T-helper 17 cell (primary cell): ENCODE results near the gene VSTM2L. TPM values are rescaled to one million over a fixed set of nuclear protein-coding genes. Genes with fewer than 3 reads are reported as not detected.

Experiments used
- ATAC-seq: fragments of 150-1000 bp; cut with Tn5 transposase; 2 replicates; pipeline ENCODE4 v1.10.0; 2021; ENCODE audit warnings: mild to moderate bottlenecking, moderate library complexity
- DNase-seq, 3 donors: peaks; one replicate each; pipeline versions ENCODE4 v3.0.0 to v3.0.0-alpha.2; 2020 to 2021
- H3K9me3 ChIP-seq: one replicate; pipeline ENCODE4 v1.7.0; 2013; ENCODE audit warnings: low read length, mild to moderate bottlenecking; ENCODE audit not compliant: control insufficient read depth, poor library complexity, severe bottlenecking
- H3K27ac Mint-ChIP-seq: one replicate; pipeline ENCODE4 v1.8.0; 2022; ENCODE audit warnings: mild to moderate bottlenecking, moderate library complexity, mixed read lengths
- H3K27me3 Mint-ChIP-seq: one replicate; pipeline ENCODE4 v1.8.0; 2022; ENCODE audit warnings: mixed read lengths
- H3K36me3 Mint-ChIP-seq: one replicate; pipeline ENCODE4 v1.8.0; 2022; ENCODE audit warnings: low read depth, mixed read lengths
- H3K4me1 Mint-ChIP-seq: one replicate; pipeline ENCODE4 v1.8.0; 2022; ENCODE audit warnings: mild to moderate bottlenecking, mixed read lengths
- H3K4me3 Mint-ChIP-seq: one replicate; pipeline ENCODE4 v1.8.0; 2022; ENCODE audit warnings: mild to moderate bottlenecking, moderate library complexity, mixed read lengths
- total RNA-seq, 4 donors: library from RNA in 2 of 4; stranded (reverse) in 2 of 4; gene quantifications; one replicate each; pipeline ENCODE4 v1.2.3 and lab custom pipeline; 2022 to 2026

VSTM2L gene
- total RNA-seq, 2 donors from 2014 or later: not detected

DNA sequence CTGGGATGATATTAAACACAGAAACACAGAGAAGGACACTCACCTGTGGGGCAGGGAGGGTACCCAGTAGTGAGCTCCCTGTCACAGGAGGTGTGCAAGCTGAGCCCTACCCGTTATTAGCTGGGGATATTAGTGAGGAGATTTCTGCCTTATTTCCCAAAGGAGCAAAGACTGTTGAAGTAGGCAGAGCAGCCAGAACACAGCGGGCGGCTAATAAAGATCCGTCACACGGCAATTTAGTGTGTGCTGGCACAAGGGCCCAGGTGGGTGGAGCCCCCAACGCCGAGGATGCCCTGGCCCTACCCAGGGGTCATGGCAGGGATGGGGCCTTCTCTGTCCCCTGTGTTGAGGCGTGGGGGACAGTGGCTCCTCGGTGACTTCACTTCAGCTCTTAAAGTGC, 8.3 kb downstream of the VSTM2L start:
- Mint-ChIP-seq H3K27me3 (peaks cover 79% of the 10 kb centered on the region), H3K4me1 (peaks cover 20% of the 10 kb centered on the region), H3K36me3 (peaks cover 6% of the 10 kb centered on the region), H3K4me3 (no peak overlapping the region), H3K27ac (no peak overlapping the region)
- H3K9me3 ChIP-seq: no peaks in the 10 kb centered on the region
- DNase-seq: no peak
- ATAC-seq: no peak

DNA sequence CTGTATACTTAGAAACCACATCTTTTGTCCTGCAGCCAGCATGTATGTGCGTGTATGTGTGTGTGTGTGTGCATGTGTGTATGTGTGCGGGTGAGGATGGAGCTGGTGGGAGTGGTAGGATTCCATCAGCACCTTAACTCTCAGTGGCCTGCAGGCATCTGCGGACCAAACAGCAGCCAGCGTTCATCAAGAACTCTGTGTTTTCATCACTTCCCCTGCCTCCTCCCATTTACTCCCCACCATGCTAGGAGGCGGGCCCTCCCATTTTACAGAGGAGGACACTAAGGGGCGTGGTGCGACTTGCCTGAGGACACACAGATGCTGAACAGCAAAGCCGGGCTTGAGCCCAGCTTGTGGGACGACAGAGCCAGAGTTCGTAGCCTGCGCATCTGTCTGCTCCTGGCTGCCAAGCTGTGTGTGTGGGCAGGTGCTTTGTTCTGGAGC, 8.9 kb downstream of the VSTM2L start:
- Mint-ChIP-seq H3K4me1 (peaks cover 20% of the 10 kb centered on the region), H3K4me3 (no peak overlapping the region), H3K27ac (no peak overlapping the region), H3K27me3 (peaks cover 79% of the 10 kb centered on the region), H3K36me3 (peaks cover 6% of the 10 kb centered on the region)
- H3K9me3 ChIP-seq: no peaks in the 10 kb centered on the region
- DNase-seq: no peak
- no peak for ATAC-seq

DNA sequence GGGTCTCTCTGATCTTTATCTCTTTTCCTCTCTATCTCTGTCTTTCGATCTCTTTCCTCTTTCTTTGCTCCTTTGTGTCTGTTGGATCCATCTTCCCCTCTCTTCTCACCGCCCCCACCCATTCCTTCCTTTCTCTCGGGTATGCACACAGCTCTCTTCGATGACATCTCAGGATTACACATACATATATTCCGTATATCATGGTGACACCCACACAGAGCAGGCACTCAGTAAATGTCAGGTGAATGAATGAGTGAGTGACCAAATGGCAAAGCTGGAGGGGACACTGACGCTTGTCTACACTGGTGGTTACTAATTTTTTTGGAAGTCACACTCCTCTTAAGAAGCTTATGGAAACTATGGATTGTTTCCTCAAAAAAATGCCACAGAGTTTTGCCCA, 9.9 kb downstream of the VSTM2L start:
- no peak overlapping the region for H3K4me3 Mint-ChIP-seq
- H3K9me3 ChIP-seq: no peaks in the 10 kb centered on the region
- DNase-seq (no peak), ATAC-seq (no peak)
- peak overlapping the region; percentile 24 for H3K27ac Mint-ChIP-seq
- peaks cover 77% of the 10 kb centered on the region for H3K27me3 Mint-ChIP-seq
- H3K36me3 Mint-ChIP-seq: peaks cover 6% of the 10 kb centered on the region
- peaks cover 20% of the 10 kb centered on the region for H3K4me1 Mint-ChIP-seq

DNA sequence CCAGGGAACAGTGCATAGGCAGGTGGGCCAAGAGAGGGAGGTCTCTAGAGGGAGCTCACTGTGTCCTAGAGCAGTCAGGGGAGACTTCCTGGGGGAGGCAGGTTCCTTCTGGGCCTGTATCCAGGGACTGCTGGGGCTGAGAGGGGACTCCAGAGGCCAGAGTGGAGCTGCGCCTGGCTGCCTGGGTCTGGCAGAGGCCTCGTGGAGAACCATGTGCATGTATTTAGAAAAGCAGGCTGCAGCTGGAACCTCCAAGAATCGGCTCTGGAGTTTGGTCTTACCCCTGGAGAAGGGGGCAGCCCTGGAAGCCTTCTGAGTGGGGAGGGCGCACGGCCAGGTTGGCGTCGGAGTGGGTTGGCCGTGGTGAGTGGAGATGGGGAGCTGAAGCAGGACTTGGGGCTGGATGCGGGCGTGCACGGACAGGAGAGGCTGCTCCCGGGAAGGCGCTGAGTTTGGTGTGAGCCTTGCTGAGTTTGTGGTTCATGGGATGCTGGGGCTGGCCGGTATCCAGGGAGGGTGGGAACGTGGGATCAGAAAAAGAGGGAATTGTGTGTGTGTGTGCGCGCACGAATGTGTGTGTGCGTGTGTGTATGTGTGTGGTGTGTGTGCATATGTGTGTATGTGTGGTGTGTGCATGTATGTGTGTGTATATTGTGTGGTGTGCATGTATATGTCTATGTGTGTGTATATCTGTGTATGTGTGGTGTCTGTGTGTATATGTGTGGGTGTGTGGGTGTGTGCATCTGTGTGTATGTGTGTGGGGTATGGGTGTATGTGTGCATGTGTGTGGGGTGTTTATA, 10.8 kb downstream of the VSTM2L start:
- ATAC-seq (no peak), DNase-seq (no peak)
- no peaks in the 10 kb centered on the region for H3K9me3 ChIP-seq
- Mint-ChIP-seq H3K27ac (peak overlapping the region; percentile 24), H3K27me3 (peaks cover 77% of the 10 kb centered on the region), H3K4me1 (peaks cover 20% of the 10 kb centered on the region), H3K36me3 (peaks cover 6% of the 10 kb centered on the region), H3K4me3 (peak overlapping the region; percentile 37)

DNA sequence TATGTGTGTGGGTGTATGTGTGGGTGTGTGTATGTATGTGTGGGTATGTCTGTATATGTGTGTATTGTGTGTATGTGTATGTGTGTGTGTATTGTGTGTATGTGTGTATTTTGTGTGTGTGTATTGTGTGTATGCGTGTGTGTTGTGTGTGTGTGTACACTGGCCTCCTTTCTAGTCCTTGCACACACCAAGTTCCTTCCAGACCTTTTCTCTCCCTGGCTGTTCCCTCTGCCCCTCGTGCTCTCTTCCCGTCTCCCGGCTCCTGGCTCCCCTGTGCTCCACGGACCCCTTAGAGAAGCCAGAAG, 11.4 kb downstream of the VSTM2L start:
- no peak overlapping the region for H3K27ac Mint-ChIP-seq
- peaks cover 6% of the 10 kb centered on the region for H3K36me3 Mint-ChIP-seq
- H3K9me3 ChIP-seq: no peaks in the 10 kb centered on the region
- peaks cover 20% of the 10 kb centered on the region for H3K4me1 Mint-ChIP-seq
- H3K4me3 Mint-ChIP-seq: peak overlapping the region; percentile 37
- no peak for ATAC-seq
- DNase-seq: no peak
- peaks cover 77% of the 10 kb centered on the region for H3K27me3 Mint-ChIP-seq

DNA sequence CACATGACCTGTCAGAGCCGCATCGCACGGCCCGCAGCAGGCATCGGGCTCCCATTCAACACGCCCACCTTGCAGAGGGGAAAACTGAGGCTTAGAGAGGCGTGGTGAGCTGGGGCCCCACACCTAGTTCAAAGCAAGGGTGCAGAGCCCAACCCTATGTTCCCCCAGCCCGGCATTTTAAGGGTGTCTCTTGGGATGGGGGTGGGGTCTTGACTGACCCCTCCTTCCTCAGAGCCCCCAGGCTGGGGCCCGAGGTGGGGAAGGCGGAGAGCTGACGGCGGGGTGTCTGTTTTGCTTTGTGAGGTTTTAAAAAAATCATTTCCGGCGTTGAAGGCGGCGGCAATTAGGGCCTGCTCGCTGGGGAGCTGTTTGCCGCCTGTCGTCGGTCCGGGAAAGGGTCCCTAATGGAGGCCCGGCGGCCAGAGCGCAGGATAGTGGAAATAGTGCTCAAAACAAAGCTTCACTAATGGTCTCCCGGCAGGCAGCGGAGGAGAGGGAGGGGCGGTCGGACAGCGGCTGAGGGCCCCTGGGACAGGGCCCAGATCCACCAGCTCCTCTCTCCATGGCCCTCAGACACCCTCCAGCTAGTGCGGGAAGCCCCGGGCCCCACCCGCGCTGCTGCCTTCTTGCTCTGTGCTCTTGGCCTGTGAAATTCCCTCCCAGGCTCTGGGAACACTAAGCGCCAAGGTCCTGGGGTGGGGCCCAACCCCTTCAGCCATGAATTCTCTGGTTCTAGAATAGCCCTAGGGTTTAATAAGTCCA, 11.9 kb downstream of the VSTM2L start:
- peaks cover 20% of the 10 kb centered on the region for H3K4me1 Mint-ChIP-seq
- H3K36me3 Mint-ChIP-seq: peaks cover 6% of the 10 kb centered on the region

DNA sequence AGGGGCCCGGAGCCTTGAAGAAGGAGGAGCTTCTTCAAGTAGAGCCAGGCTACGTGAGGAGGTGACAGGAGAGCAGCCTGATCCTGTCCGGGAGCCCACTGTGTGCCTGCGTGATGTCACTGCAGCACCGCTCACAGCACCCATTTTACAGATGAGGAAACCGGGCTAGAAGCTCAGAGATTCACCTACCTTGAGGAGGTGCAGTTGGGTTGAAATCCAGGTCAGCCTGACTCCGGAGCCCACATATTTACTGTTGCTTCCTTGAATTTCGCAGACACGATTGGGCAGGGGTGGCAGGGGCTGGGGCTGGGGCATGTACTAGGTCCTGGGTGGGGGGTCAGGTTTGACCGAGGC, 12.5 kb downstream of the VSTM2L start:
- no peak for ATAC-seq
- no peaks in the 10 kb centered on the region for H3K9me3 ChIP-seq
- Mint-ChIP-seq H3K4me1 (peaks cover 20% of the 10 kb centered on the region), H3K27me3 (peaks cover 79% of the 10 kb centered on the region), H3K36me3 (peaks cover 6% of the 10 kb centered on the region), H3K4me3 (no peak overlapping the region), H3K27ac (no peak overlapping the region)
- no peak for DNase-seq

More for the DNA sequence above, 11.9 kb downstream of the VSTM2L start:
- no peak for ATAC-seq
- Mint-ChIP-seq H3K27me3 (peaks cover 80% of the 10 kb centered on the region), H3K27ac (peak overlapping the region; percentile 45), H3K4me3 (peak overlapping the region; percentile 79)
- H3K9me3 ChIP-seq: no peaks in the 10 kb centered on the region
- no peak for DNase-seq

DNA sequence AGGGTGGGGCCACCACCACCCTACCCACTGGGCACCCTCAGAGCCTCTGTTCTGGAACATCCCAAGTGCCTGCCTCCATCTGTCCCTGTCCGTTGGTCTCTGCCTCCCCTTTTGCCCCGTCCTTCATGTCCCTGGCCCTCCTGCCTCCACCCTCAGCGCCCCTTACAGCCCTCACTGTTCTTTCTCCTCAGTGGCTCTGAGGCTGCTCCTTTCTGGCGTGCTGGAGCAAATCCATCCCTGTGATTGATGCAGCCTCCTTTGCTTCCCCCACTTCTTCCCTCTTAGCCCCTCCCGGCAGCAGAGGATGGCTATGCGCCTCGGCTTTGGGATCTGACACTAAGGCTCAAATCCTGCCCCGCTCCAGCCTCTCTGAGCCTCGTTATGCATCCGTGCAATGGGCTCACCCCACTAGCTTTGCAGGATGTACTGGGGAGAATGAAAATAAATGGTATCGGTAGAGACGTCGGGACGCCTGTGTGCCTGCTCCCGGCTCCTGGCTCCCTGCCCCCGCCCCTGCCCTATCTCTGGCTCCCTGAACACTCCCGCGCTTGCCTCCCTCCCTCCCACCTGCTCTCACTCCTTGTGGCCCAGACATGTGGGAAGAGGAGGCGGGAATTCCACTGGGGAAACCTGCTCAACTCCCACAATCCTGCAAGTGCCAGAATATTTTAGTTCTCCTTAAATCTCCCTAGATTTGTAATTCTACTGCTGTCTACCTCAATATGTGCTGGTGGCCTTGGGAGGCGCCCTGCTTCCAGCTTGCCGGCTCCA, 13.1 kb downstream of the VSTM2L start:
- ATAC-seq: no peak
- H3K36me3 Mint-ChIP-seq: peaks cover 8% of the 10 kb centered on the region
- no peaks in the 10 kb centered on the region for H3K9me3 ChIP-seq
- H3K27me3 Mint-ChIP-seq: peaks cover 81% of the 10 kb centered on the region
- peak overlapping the region; percentile 28 for H3K4me3 Mint-ChIP-seq
- no peak for DNase-seq
- peaks cover 25% of the 10 kb centered on the region for H3K4me1 Mint-ChIP-seq
- no peak overlapping the region for H3K27ac Mint-ChIP-seq

DNA sequence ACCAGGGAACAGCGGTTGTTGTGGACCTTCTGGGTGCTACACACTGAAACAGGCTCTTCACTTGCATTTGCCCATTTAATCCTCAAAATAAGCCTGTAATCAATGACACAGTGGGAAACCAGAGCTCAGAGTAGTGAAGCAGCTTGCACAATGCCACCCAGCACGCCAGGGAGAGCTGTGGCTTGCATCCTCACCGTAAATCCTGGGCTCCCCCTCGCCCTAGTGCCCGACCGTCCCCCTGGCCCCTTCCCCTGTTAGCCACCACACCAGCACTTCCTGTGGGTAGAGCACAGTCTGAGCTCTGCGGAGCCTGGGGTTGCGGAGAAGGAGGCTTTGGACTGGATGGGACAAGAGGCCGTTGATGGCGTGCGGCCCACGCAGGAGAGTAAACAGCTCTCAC, 14.5 kb downstream of the VSTM2L start:
- no peaks in the 10 kb centered on the region for H3K9me3 ChIP-seq
- Mint-ChIP-seq H3K27ac (no peak overlapping the region), H3K4me3 (no peak overlapping the region), H3K27me3 (peaks cover 85% of the 10 kb centered on the region), H3K4me1 (peaks cover 22% of the 10 kb centered on the region), H3K36me3 (peaks cover 10% of the 10 kb centered on the region)
- DNase-seq (no peak), ATAC-seq (no peak)

DNA sequence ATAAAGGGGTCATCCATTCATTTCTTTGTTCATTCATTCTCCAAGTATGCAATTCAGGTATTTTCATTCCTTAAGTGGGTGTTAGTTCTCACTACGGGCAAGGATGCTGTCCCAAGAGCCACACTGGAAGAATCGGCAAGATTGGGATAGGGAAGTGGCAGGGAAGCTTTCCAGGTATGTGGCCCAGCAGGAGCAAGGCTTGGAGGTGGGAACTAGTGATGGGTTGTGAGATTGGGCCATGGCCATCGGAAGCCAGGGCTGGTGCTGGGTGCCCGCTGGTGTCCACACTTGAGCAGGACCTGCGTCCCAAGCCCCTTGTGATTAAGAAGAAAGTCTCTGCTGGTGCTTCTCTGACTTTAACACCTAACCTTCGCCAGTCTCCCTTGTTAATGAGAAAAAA, 15.1 kb downstream of the VSTM2L start:
- no peak for ATAC-seq
- no peaks in the 10 kb centered on the region for H3K9me3 ChIP-seq
- peaks cover 19% of the 10 kb centered on the region for H3K4me1 Mint-ChIP-seq
- H3K27me3 Mint-ChIP-seq: peaks cover 85% of the 10 kb centered on the region
- peaks cover 7% of the 10 kb centered on the region for H3K36me3 Mint-ChIP-seq
- H3K4me3 Mint-ChIP-seq: no peak overlapping the region
- H3K27ac Mint-ChIP-seq: no peak overlapping the region
- DNase-seq: no peak

DNA sequence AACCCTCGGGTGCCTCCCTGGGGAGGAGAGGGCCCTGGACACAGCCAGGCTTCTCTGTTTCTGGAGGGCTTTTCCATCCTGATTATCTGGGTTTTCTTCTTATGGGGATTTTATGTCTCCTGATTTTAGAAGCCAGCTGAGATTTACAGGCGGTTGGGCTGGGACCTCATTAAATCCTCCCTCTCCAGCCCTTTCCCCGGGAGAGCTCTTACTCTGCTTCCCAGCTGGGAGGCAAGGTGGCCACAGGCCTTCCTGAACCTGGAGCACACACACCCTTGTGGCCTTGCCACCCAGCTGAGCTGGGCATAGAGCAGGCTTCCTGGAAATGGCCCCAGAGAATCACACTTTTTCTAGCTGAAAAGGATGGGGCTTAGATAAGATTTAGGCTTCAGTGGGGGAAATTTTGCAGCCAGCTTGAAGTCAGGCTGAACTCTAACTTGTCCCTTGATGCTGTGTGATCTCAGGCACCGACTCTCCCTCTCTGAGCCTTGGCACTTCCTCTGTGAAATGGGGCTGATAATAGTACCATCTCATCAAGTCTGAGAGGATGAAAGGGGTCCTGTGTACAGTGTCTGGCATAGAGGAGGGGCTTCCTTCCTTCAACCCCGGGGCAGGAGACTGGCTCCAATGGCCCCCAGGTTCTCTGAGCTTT, 16.6 kb downstream of the VSTM2L start:
- Mint-ChIP-seq H3K27me3 (peaks cover 72% of the 10 kb centered on the region), H3K27ac (no peak overlapping the region), H3K36me3 (peaks cover 4% of the 10 kb centered on the region), H3K4me1 (peaks cover 13% of the 10 kb centered on the region), H3K4me3 (no peak overlapping the region)
- no peak for ATAC-seq
- H3K9me3 ChIP-seq: no peaks in the 10 kb centered on the region
- DNase-seq: no peak

DNA sequence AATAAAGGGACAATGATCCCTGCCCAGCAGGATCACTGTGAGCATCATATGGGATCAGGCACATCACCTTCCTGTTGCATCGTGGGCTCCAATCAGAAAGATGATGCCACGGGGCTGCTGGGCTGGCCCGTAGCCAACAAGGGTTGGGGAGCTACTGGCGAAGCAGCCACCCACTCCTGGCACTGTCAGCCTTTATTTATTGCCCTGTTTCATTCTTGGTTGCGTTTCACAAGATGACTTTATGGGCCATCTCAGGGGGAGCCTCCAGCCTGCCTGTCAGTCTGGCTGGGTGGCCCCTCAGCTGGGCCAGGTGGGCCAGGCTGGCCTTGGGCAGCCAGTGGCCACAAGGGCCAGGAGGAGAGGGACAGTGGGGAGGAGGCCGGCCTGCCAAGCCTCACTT, 17.3 kb downstream of the VSTM2L start:
- peaks cover 8% of the 10 kb centered on the region for H3K4me1 Mint-ChIP-seq
- H3K27ac Mint-ChIP-seq: no peak overlapping the region
- peaks cover 66% of the 10 kb centered on the region for H3K27me3 Mint-ChIP-seq
- DNase-seq (no peak), ATAC-seq (no peak)
- no peak overlapping the region for H3K4me3 Mint-ChIP-seq
- no peaks in the 10 kb centered on the region for H3K9me3 ChIP-seq
- peaks cover 4% of the 10 kb centered on the region for H3K36me3 Mint-ChIP-seq
